GM12878 (cell line): ENCODE results near the gene PRPSAP1. TPM values are rescaled to one million over a fixed set of nuclear protein-coding genes. Genes with fewer than 3 reads are reported as not detected.

ENCODE experiments used
- ATAC-seq: fragments of 200-7000 bp; cut with Tn5 transposase; 3 replicates; pipeline ENCODE4 v1.9.1; 2020; ENCODE audit warnings: mild to moderate bottlenecking, moderate library complexity
- BruUV-seq: library from RNA; stranded (reverse); fragments of 400-500 nt; replicated peaks from 2 replicates; lab custom pipeline; 2021; lab: Mats Ljungman, UMichigan
- CTCF ChIA-PET: fragments of 300-600 bp; sonication (Branson Sonifier 250); formaldehyde crosslinking; extraction: SDS; loops from one replicate; lab custom pipeline; 2021; ENCODE audit warnings: inconsistent platforms; lab: Yijun Ruan, JAX
- POLR2A ChIA-PET: fragments of 350-600 bp; formaldehyde crosslinking; extraction: SDS; loops from one replicate; lab custom pipeline; 2021; ENCODE audit warnings: inconsistent platforms; lab: Charles Lee
- RAD21 ChIA-PET: fragments of 300-600 bp; sonication (Branson Sonifier 250); formaldehyde crosslinking; loops from one replicate; lab custom pipeline; 2023; ENCODE audit warnings: antibody characterized with exemption; ENCODE audit not compliant: unreplicated experiment; lab: Charles Lee
- SMC1A ChIA-PET: fragments of 300-600 bp; sonication (Branson Sonifier 250); formaldehyde crosslinking; loops from one replicate; lab custom pipeline; 2023; ENCODE audit not compliant: unreplicated experiment, uncharacterized antibody; lab: Charles Lee
- DNase-seq: peaks from one replicate; pipeline ENCODE4 v3.0.0-alpha.2; 2011; ENCODE audit warnings: low read depth, low spot score
- FAIRE-seq: peaks from 3 replicates; lab custom pipeline; 2011; peaks lifted over from hg19 to GRCh38; lab: Jason Lieb, UNC
- H2AFZ ChIP-seq: 2 replicates; pipeline ENCODE4 v1.6.0; 2011; ENCODE audit warnings: low read depth, low read length, control low read depth; ENCODE audit not compliant: control insufficient read depth
- H3K27ac ChIP-seq: 2 replicates; pipeline ENCODE4 v1.5.1; 2011; ENCODE audit warnings: control low read depth; ENCODE audit not compliant: control insufficient read depth, insufficient read depth
- H3K27me3 ChIP-seq, 2 experiments: replicated peaks in 1 of 2; 2 replicates each; pipeline versions ENCODE4 v1.6.0 to v1.6.1; 2011; ENCODE audit warnings: low read length in 1 of 2; ENCODE audit not compliant: control insufficient read depth in 2 of 2, insufficient read depth in 2 of 2
- H3K36me3 ChIP-seq, 2 experiments: 2 replicates each; pipeline ENCODE4 v1.5.1; 2011; ENCODE audit warnings: low read length in 1 of 2; ENCODE audit not compliant: control insufficient read depth in 2 of 2, insufficient read depth in 2 of 2
- H3K4me1 ChIP-seq: 2 replicates; pipeline ENCODE4 v1.6.1; 2011; ENCODE audit warnings: mild to moderate bottlenecking, low read length, moderate library complexity, mixed read lengths; ENCODE audit not compliant: control insufficient read depth, insufficient read depth
- H3K4me2 ChIP-seq: 2 replicates; pipeline ENCODE4 v1.6.0; 2011; ENCODE audit warnings: control low read depth; ENCODE audit not compliant: control insufficient read depth, insufficient read depth
- H3K4me3 ChIP-seq: fragments of 200-600 bp; sonication (generic); 2 replicates; pipeline ENCODE4 v1.5.1; 2016
- H3K79me2 ChIP-seq: 2 replicates; pipeline ENCODE4 v1.6.0; 2011; ENCODE audit warnings: low read length; ENCODE audit not compliant: control insufficient read depth, insufficient read depth
- H3K9ac ChIP-seq: 2 replicates; pipeline ENCODE4 v1.8.0; 2011; ENCODE audit warnings: low read length, control low read depth, mixed read lengths; ENCODE audit not compliant: control insufficient read depth, insufficient read depth
- H3K9me3 ChIP-seq: replicated peaks from 3 replicates; pipeline ENCODE4 v1.5.1; 2011; ENCODE audit warnings: mild to moderate bottlenecking, low read length; ENCODE audit not compliant: control insufficient read depth, insufficient read depth
- H4K20me1 ChIP-seq: 2 replicates; pipeline ENCODE4 v1.6.0; 2011; ENCODE audit not compliant: control insufficient read depth, insufficient read depth
- ATF2 ChIP-seq: IDR thresholded peaks from 2 replicates; pipeline ENCODE4 v1.6.1; 2012; ENCODE audit warnings: low read length, inconsistent platforms
- BRCA1 ChIP-seq: IDR thresholded peaks from 2 replicates; pipeline ENCODE4 v1.6.1; 2011; ENCODE audit warnings: low read depth, low read length, improper control_type of control experiment
- CREM ChIP-seq: IDR thresholded peaks from 2 replicates; pipeline ENCODE4 v1.6.1; 2014; ENCODE audit warnings: antibody characterized with exemption, low read depth
- DPF2 ChIP-seq: fragments of 450-650 bp; IDR thresholded peaks from 2 replicates; pipeline ENCODE4 v1.6.1; 2017; ENCODE audit warnings: mild to moderate bottlenecking
- ELK1 ChIP-seq: IDR thresholded peaks from 2 replicates; pipeline ENCODE4 v1.6.1; 2012; ENCODE audit warnings: low read depth, low read length, improper control_type of control experiment
- IRF5 ChIP-seq: fragments of 450-650 bp; IDR thresholded peaks from 2 replicates; pipeline ENCODE4 v1.6.1; 2017; ENCODE audit warnings: borderline replicate concordance
- LARP7 ChIP-seq: fragments of 450-650 bp; IDR thresholded peaks from 2 replicates; pipeline ENCODE4 v1.6.1; 2017; ENCODE audit warnings: mild to moderate bottlenecking
- NFIC ChIP-seq: IDR thresholded peaks from 2 replicates; pipeline ENCODE4 v1.6.1; 2012; ENCODE audit warnings: low read depth, mild to moderate bottlenecking, inconsistent platforms, low read length, moderate library complexity
- NR2C2 ChIP-seq: IDR thresholded peaks from 2 replicates; pipeline ENCODE4 v1.6.1; 2011; ENCODE audit warnings: borderline replicate concordance, low read depth; ENCODE audit not compliant: control insufficient read depth, insufficient read length
- PBX3 ChIP-seq: IDR thresholded peaks from 2 replicates; pipeline ENCODE4 v1.6.1; 2011; ENCODE audit warnings: mild to moderate bottlenecking, low read depth, low read length, moderate library complexity; ENCODE audit not compliant: insufficient replicate concordance
- POLR2AphosphoS2 ChIP-seq: IDR thresholded peaks from 2 replicates; pipeline ENCODE4 v1.6.1; 2011; ENCODE audit warnings: low read depth, mild to moderate bottlenecking, low read length, improper control_type of control experiment, moderate library complexity
- POU2F2 ChIP-seq: IDR thresholded peaks from 3 replicates; pipeline ENCODE4 v1.6.1; 2011; ENCODE audit warnings: low read depth, mild to moderate bottlenecking, low read length, borderline replicate concordance
- RFX5 ChIP-seq: IDR thresholded peaks from 2 replicates; pipeline ENCODE4 v1.6.1; 2011; ENCODE audit warnings: low read depth, low read length, improper control_type of control experiment
- SIN3A ChIP-seq: IDR thresholded peaks from 2 replicates; pipeline ENCODE4 v1.6.1; 2012; ENCODE audit warnings: low read depth, low read length, improper control_type of control experiment
- SKIL ChIP-seq: fragments of 450-650 bp; IDR thresholded peaks from 2 replicates; pipeline ENCODE4 v1.6.1; 2017; ENCODE audit warnings: mild to moderate bottlenecking, low read depth, inconsistent platforms; ENCODE audit not compliant: poor library complexity, severe bottlenecking
- TARDBP ChIP-seq: IDR thresholded peaks from 2 replicates; pipeline ENCODE4 v1.6.1; 2016; ENCODE audit warnings: borderline replicate concordance
- WGBS: methylation state at CpG from one replicate; pipeline ENCODE4 v1.1.6; 2016; ENCODE audit warnings: low lambda C conversion rate; ENCODE audit not compliant: insufficient replicate concordance, insufficient coverage; ENCODE audit errors: missing lambda C conversion rate; 5-methylcytosine and 5-hydroxymethylcytosine counted together
- in situ Hi-C: fragments of 300-500 bp; cut with MboI; formaldehyde crosslinking; loops from 9 replicates; pipeline ENCODE4 v1.14.3; 2018; ENCODE audit warnings: mixed read lengths
- intact Hi-C: fragments of 100-400 bp; cut with micrococcal nuclease; formaldehyde crosslinking; loops from one replicate; pipeline ENCODE4 v1.14.2; 2022; ENCODE audit not compliant: unreplicated experiment
- polyA plus RNA-seq, 11 experiments: library from polyadenylated mRNA; depleted of rRNA in 4 of 11; unstranded in 6 of 11; stranded (reverse) in 5 of 11; fragments of >200 nt; fragmentation: Nextera tagmentation in 4 of 11; fragmentation: Illumina TruSeq in 1 of 11; extraction: Ambion mirVana in 4 of 11; extraction: Trizol in 1 of 11; gene quantifications; 1 replicate in 1 of 11; 2 replicates in 10 of 11; pipeline versions ENCODE4 v1.2.1 to v1.2.3, GENCODE V29; 2011 to 2016; ENCODE audit warnings: inconsistent platforms in 2 of 11, missing spikeins in 2 of 11, low read depth in 1 of 11
- total RNA-seq, 4 experiments: library from RNA; depleted of rRNA in 3 of 4; stranded (reverse); fragments of >200 nt in 3 of 4; fragmentation: Illumina TruSeq in 1 of 4; extraction: Trizol in 1 of 4; gene quantifications; 2 replicates each; pipeline versions ENCODE4 v1.2.1 to v1.2.3, GENCODE V29; 2013 to 2021

Gene PRPSAP1
- total and polyA plus RNA-seq, 10 of the 15 experiments (the other 5 are each of a cell fraction or from before 2014, with no cell fraction given): 15.8 to 84.2 (median 44.2) TPM

- BruUV-seq: no TSS peak
- H3K27ac ChIP-seq: no peak overlapping the region
- ChIA-PET CTCF (interaction anchor here (1.3 kb wide), 1 partner anchor 22 kb away, joined by 8 read pairs; the partner anchor contains the start of gene PRPSAP1), SMC1A (interaction anchor here (1.6 kb wide), 1 partner anchor 27 kb away, joined by 3 read pairs; no protein-coding TSS in a partner anchor), RAD21 (no interaction called here), POLR2A (no interaction called here)
- H2AFZ ChIP-seq: no peak overlapping the region
- no peaks in the 10 kb centered on the region for H3K4me1 ChIP-seq
- DNase-seq (no peak), ATAC-seq (no peak), FAIRE-seq (no peak)
- in situ Hi-C loops: no loop called here
- H3K9me3 ChIP-seq: no peaks in the 10 kb centered on the region
- no peaks in the 10 kb centered on the region for H3K79me2 ChIP-seq
- H3K9ac ChIP-seq: no peak overlapping the region
- 96% methylated on average over 2 of the region's 2 CpGs for WGBS
- H3K4me2 ChIP-seq: no peak overlapping the region
- no peaks in the 10 kb centered on the region for H3K27me3 ChIP-seq
- H4K20me1 ChIP-seq: no peaks in the 10 kb centered on the region
- H3K4me3 ChIP-seq: no peak overlapping the region
- intact Hi-C loops: no loop called here
- H3K36me3 ChIP-seq: peaks cover 4 to 11% of the 10 kb centered on the region in 2 experiments
- TF ChIP-seq DPF2 (no peak), LARP7 (no peak), PBX3 (no peak), IRF5 (no peak), ELK1 (no peak), SKIL (no peak), RFX5 (no peak), POU2F2 (no peak), NFIC (no peak), SIN3A (no peak), TARDBP (no peak), BRCA1 (no peak), NR2C2 (no peak), ATF2 (no peak), POLR2AphosphoS2 (no peak), CREM (no peak)
Observed at GRCh38 chr17:76331083-76331482, 22.6 kb downstream of the PRPSAP1 start.
